ENCODE data around the gene BMP5.

Gene BMP5

GRCh38 chr6:55729665-55730064 is 145.7 kb downstream of the BMP5 start:
- TF ChIP-seq EZH2phosphoT487 (conservative IDR thresholded peaks at IDR 0.05; ENCODE audit: low read length): no peak
- TF ChIP-seq CTCF (IDR thresholded peaks at IDR 0.05; ENCODE audit: insufficient read depth, low read length, poor library complexity, severe bottlenecking): no peak
- Histone ChIP-seq H3K27ac (ENCODE audit: low read depth, low read length) (no peak overlapping the region), H2AFZ (ENCODE audit: low read depth, low read length, severe bottlenecking) (no peak overlapping the region), H3K79me2 (ENCODE audit: insufficient read depth, low read length) (no peaks in the 10 kb centered on the region), H3F3A (ENCODE audit: insufficient read depth) (no peaks in the 10 kb centered on the region), H3K4me2 (ENCODE audit: low read depth, low read length, poor library complexity, severe bottlenecking) (no peak overlapping the region), H3K9me2 (replicated peaks; ENCODE audit: insufficient read depth, low read length) (no peaks in the 10 kb centered on the region), H3K36me3 (ENCODE audit: low read length) (no peaks in the 10 kb centered on the region), H4K20me1 (ENCODE audit: low read depth, low read length) (no peaks in the 10 kb centered on the region), H3K27me3 (ENCODE audit: low read length) (no peaks in the 10 kb centered on the region), H3K4me3 (ENCODE audit: insufficient read depth, low read length, poor library complexity, severe bottlenecking) (no peak overlapping the region), H3K9me3 (ENCODE audit: insufficient read depth, low read length) (no peaks in the 10 kb centered on the region), H3K9ac (ENCODE audit: low read length) (no peak overlapping the region)

GRCh38 chr6:55726144-55726543 is 149.2 kb downstream of the BMP5 start:
- H3K4me2 ChIP-seq (ENCODE audit: low read depth, low read length, poor library complexity, severe bottlenecking): no peak overlapping the region
- no peak overlapping the region for H3K27ac ChIP-seq (ENCODE audit: low read depth, low read length)
- H2AFZ ChIP-seq (ENCODE audit: low read depth, low read length, severe bottlenecking): no peak overlapping the region
- no peak overlapping the region for H3K4me3 ChIP-seq (ENCODE audit: insufficient read depth, low read length, poor library complexity, severe bottlenecking)
- no peak overlapping the region for H3K9ac ChIP-seq (ENCODE audit: low read length)
- no peaks in the 10 kb centered on the region for H4K20me1 ChIP-seq (ENCODE audit: low read depth, low read length)
- TF ChIP-seq EZH2phosphoT487 (conservative IDR thresholded peaks at IDR 0.05; ENCODE audit: low read length) (no peak), CTCF (IDR thresholded peaks at IDR 0.05; ENCODE audit: insufficient read depth, low read length, poor library complexity, severe bottlenecking) (no peak)
- H3K9me2 ChIP-seq (replicated peaks; ENCODE audit: insufficient read depth, low read length): no peaks in the 10 kb centered on the region
- H3F3A ChIP-seq (ENCODE audit: insufficient read depth): no peaks in the 10 kb centered on the region
- no peaks in the 10 kb centered on the region for H3K36me3 ChIP-seq (ENCODE audit: low read length)
- no peaks in the 10 kb centered on the region for H3K79me2 ChIP-seq (ENCODE audit: insufficient read depth, low read length)
- H3K27me3 ChIP-seq (ENCODE audit: low read length): no peaks in the 10 kb centered on the region
- H3K9me3 ChIP-seq (ENCODE audit: insufficient read depth, low read length): no peaks in the 10 kb centered on the region

- Histone ChIP-seq H3K36me3 (ENCODE audit: low read length) (no peaks in the 10 kb centered on the region), H2AFZ (ENCODE audit: low read depth, low read length, severe bottlenecking) (no peak overlapping the region), H3K4me3 (ENCODE audit: insufficient read depth, low read length, poor library complexity, severe bottlenecking) (no peak overlapping the region), H3K9ac (ENCODE audit: low read length) (no peak overlapping the region), H3K27ac (ENCODE audit: low read depth, low read length) (no peak overlapping the region), H3K9me3 (ENCODE audit: insufficient read depth, low read length) (peaks cover 5% of the 10 kb centered on the region; the same call in 1 of the 2 replicates), H4K20me1 (ENCODE audit: low read depth, low read length) (no peaks in the 10 kb centered on the region), H3F3A (ENCODE audit: insufficient read depth) (no peaks in the 10 kb centered on the region), H3K4me2 (ENCODE audit: low read depth, low read length, poor library complexity, severe bottlenecking) (no peak overlapping the region), H3K9me2 (replicated peaks; ENCODE audit: insufficient read depth, low read length) (no peaks in the 10 kb centered on the region), H3K79me2 (ENCODE audit: insufficient read depth, low read length) (no peaks in the 10 kb centered on the region), H3K27me3 (ENCODE audit: low read length) (no peaks in the 10 kb centered on the region)
- TF ChIP-seq CTCF (IDR thresholded peaks at IDR 0.05; ENCODE audit: insufficient read depth, low read length, poor library complexity, severe bottlenecking) (no peak), EZH2phosphoT487 (conservative IDR thresholded peaks at IDR 0.05; ENCODE audit: low read length) (no peak)
These were observed 160.6 kb downstream of the BMP5 start for GRCh38 chr6:55714831-55715230.
